T-helper 22 cell (primary cell): ENCODE measurements around the gene DNAAF9.

Experiments
- DNase-seq: peaks from one replicate; pipeline ENCODE4 v3.0.0-alpha.2; 2020; ENCODE audit warnings: low read depth

Gene DNAAF9

DNA sequence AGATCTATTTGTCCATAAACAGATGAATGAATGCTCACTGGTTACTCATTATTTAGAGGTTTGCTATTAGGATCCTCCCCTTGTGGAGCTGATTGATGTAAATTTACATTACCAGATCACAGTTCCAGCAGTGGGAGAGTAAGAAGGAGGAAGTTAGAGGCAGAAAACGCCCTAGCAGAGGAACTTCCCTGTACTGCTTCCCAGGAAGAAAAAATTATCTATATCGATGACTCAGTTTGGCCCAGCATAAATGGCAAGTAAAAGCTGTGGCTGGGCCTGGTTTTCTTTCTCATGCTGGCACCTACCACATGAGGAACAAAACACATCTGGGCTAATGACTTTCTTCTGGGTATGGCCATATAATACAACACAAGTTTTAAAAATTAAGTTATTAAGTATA, 35.7 kb downstream of the DNAAF9 start:
- no peak for DNase-seq

GRCh38 chr20:3367089-3367488, 40.4 kb downstream of the DNAAF9 start:
- DNase-seq = no peak

DNA sequence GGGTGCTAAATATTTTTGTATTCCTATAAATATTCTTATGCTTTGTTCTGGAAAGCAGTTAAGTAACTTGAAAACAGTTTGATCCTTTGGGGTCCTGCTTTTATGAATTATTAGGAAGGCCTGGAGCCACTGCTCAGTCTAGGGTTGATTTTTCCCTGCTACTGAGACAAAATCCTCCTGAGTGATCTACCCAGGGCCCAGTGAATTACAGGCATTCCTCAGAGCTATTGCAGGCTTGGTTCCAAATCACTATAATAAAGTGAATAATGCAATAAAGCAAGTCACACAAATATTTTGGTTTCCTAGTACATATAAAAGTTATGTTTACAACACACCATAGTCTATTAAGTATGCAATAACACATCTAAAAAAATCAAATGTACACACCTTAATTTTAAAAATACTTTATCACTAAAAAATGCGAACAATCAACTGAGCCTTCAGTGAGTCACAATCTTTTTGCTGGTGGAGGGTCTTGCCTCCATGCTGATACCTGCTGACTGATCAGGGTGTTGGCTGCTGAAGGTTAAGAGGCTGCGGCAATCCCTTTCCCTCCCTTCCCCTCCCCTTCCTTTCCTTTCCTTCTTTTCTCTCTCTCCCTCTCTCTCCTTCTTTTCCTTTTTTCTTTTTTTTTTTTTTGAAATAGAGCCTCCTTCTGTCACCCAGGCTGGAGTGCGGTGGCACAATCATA, 43.0 kb downstream of the DNAAF9 start:
- no peak for DNase-seq

DNA sequence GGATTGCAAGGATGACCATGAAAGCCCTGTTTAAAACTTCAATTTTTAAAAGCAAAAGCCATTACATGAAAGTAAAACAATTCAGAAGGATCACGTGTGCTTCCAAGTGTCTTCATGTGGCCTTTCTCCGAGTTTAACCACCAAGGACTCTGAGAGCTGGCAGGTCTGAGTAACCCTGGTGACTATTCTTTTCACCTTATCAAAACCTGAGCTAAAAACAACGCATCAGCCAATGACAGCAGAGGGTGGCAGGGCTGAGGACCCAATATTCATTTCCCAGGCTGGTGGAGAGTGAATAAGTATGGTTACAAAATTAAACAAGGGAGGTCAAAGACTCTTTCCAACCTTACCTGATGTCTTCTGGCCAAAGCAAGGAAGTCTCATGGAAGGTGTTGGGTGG, 46.7 kb downstream of the DNAAF9 start:
- no peak for DNase-seq

- DNase-seq = no peak
Observed at GRCh38 chr20:3358676-3359340, 48.7 kb downstream of the DNAAF9 start.
